ENCODE data around the gene GPR78.

- TF ChIP-seq CTCF (IDR thresholded peaks at IDR 0.05) (no peak), POLR2AphosphoS5 (IDR thresholded peaks at IDR 0.05; ENCODE audit: insufficient read depth in 1 of 2, low read depth in 1 of 2) (no peak)
These were observed 35.2 kb downstream of the GPR78 start for GRCh38 chr4:8615366-8615765.
